GM18951 (cell line): ENCODE data around the gene CD200R1L.

ENCODE experiments used
- POLR2A ChIP-seq: IDR thresholded peaks from 4 replicates; pipeline ENCODE4 v1.6.1; 2011; ENCODE audit warnings: mild to moderate bottlenecking; ENCODE audit not compliant: insufficient read length, insufficient read depth; ENCODE audit errors: extremely low read depth
- in situ Hi-C: fragments of 300-500 bp; cut with MboI; formaldehyde crosslinking; loops from one replicate; pipeline ENCODE4 v1.12.0; 2022; ENCODE audit warnings: low sequenced_read_pairs, mixed read lengths, inconsistent platforms; ENCODE audit not compliant: unreplicated experiment

CD200R1L gene, protein sequence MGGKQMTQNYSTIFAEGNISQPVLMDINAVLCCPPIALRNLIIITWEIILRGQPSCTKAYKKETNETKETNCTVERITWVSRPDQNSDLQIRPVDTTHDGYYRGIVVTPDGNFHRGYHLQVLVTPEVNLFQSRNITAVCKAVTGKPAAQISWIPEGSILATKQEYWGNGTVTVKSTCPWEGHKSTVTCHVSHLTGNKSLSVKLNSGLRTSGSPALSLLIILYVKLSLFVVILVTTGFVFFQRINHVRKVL

DNA sequence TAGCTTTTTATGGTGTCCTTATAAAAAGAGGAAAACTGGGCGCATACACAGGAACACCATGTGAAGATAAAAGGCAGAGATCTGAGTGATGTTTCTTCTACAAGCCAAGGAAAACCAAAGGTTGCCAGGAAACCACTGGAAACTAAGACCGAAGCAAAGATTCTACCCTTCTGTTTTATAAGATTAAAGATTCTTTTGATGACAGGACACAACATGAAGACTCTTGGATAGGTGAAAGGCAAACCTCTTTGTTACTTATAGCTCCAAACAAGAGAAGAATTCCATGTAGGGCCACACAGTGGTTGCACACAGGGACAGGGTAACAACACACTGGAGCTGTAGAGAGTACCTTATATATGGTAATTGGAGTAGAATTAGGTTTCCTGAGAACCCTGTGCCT lies at the start of gene CD200R1L:
Gene CD200R1L (minus strand): TSS at position 101 of the 400 bp plus-strand sequence. CDS start 17,497 bp downstream, outside the sequence.
- in situ Hi-C loops: no loop called here
- TF ChIP-seq POLR2A: no peak

- TF ChIP-seq POLR2A: no peak
- in situ Hi-C loops: no loop called here
Observed at GRCh38 chr3:112894258-112894657, 47.6 kb upstream of the CD200R1L start.

GRCh38 chr3:112889357-112889756 lies 42.7 kb upstream of the CD200R1L start:
- no peak for TF ChIP-seq POLR2A
- in situ Hi-C loops: no loop called here

DNA sequence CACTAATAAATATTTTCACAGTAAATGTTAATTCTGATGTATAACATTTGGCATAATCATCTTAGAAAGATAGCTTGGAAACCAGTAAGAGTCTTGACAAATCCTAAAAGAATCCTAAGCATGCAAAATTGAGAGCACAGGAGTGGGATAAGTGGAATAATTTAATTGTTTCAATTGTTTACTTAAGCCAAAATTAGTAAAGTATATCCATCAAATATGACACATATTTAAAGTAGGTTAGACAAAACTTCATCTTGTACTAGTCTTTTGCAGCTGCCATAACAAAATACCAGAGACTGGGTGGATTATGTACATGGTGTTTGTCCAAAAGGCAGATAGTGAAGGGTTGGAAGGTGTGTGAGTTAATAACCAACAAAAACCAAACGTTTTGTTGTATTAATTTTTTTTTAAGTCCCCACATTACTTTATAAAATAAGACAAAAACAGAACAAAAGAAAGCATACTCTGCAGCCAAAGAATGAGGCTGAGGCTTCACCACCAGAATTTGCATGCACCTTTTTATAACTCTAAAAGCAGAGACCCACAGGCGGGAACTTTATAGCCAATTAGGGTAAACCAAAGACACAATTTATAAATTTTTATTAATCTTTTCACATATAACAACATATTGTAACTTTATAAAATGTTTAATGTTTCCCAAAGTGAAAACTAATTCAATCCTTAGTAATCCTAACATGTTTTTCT lies 41.9 kb upstream of the CD200R1L start:
- TF ChIP-seq POLR2A: no peak
- in situ Hi-C loops: no loop called here

DNA sequence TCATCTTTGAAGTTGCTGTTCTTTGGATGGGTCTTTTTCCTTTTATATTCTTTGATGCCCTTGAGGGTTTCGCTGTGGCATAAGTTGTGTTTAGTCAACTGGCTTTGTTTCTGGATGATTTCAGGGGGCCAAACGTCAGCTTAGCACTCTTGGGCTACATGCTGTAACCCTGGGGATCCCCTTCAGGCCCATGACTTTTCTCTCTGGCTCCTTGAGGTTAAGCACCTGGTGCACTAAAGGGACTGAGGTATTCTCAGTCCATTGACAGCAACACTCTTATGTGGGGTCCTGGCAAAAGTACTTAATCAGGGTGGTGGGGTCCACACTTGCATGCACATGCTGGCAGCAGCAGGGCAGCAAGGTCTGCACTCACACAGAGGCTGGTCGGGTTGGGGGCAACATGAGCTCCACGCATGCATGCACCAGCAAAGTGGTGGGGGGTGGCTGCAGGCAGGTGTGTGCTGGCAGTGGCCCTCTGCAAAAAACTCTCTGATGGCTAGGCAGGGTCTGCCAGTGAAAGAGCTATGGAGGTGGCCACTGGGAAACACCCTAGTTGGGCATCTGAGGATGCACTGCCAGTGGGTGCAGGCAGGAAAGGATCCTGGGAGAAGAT lies 38.1 kb upstream of the CD200R1L start:
- in situ Hi-C loops: no loop called here

DNA sequence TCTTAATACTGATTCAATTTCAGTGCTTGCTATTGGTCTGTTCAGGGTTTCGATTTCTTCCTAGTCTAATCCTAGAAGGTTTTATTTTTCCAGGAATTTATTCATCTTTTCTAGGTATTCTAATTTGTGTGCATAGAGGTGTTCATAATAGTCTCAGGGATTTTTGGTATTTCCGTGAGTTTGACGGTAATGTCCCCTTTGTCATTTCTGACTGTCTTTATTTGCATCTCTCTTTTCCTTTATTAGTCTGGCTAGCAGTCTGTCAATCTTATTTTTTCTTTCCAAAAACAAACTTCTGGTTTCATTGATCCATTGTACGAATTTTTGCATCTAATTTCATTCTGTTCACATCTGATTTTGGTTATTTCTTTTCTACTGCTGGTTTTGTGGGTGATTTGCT lies 35.2 kb upstream of the CD200R1L start:
- in situ Hi-C loops: no loop called here
- no peak for TF ChIP-seq POLR2A

More for the DNA sequence above, 38.1 kb upstream of the CD200R1L start:
- no peak for TF ChIP-seq POLR2A

DNA sequence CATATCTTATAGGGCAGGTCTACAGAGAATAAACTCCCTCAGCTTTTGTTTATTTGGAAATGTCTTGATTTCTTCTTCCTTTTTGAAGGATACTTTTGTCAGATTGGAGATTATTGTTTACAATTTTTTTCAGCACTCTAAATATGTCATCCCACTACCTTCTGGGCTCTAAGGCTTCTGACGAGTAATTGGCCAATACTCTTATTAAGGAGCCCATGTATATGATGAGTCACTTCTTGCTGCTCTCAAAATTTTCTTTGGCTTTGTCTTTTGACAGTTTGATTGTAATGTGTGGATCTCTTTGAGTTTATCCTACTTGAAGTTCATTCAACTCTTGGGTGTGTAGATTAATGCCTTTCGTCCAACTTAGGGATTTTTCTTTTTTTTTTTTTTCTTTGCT lies 28.9 kb upstream of the CD200R1L start:
- in situ Hi-C loops: no loop called here
- no peak for TF ChIP-seq POLR2A

DNA sequence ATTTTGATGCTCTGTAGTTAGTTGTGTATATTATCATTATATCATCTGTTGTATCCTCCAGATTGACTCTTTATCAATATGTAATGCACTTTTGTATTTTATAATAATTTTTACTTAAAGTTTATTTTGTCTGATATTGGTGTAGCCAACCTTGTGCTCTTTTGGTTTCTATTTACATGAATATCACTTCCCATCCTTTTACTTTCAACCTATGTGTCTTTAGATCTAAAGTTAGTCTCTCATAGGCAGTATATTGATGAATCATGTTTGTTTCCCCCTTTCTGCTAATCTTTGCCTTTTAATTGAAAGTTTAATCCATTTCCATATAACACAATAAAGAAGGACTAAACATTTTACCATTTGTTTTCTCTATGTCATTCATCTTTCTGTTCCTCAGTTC lies 28.1 kb upstream of the CD200R1L start:
- no peak for TF ChIP-seq POLR2A
- in situ Hi-C loops: no loop called here

- no peak for TF ChIP-seq POLR2A
- in situ Hi-C loops: no loop called here
Observed at GRCh38 chr3:112873632-112874031, 27.0 kb upstream of the CD200R1L start.

GRCh38 chr3:112871735-112872134 lies 25.1 kb upstream of the CD200R1L start:
- no peak for TF ChIP-seq POLR2A
- in situ Hi-C loops: no loop called here

DNA sequence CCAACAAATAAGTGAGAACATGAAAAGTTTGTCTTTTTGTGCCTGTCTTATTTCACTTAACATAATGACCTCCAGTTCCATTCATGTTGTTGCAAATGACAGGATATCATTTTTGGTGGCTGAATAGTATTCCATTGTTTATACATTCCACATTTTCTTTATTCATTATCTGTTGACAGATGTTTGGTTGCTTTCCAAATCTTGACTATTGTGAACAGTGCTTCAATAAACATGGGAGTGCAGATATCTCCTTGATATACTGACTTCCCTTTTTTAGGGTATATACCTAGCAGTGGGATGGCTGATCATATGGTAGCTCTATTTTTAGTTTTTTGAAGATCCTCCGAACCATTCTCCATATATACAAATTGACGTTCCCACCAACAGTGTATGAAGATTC lies 19.1 kb upstream of the CD200R1L start:
- in situ Hi-C loops: no loop called here

DNA sequence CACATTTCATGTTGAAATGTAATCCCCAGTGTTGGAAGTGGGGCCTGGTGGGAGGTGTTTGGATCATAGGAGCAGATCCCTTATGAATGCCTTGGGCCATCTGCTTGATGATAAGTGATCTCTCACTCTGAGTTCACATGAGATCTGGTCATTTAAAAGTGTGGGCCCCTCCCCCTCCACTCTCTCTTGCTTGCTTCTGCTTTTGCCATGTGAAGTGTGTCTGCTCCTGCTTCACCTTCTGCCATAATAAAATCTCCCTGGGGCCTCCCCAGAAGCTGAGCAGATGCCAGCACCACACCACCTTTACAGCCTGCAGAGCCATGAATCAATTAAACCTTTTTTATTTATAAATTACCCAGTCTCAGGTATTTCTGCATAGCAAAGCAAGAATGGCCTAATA lies 14.2 kb upstream of the CD200R1L start:
- TF ChIP-seq POLR2A: no peak
- in situ Hi-C loops: no loop called here

More for the DNA sequence above, 19.1 kb upstream of the CD200R1L start:
- TF ChIP-seq POLR2A: no peak

- no peak for TF ChIP-seq POLR2A
- in situ Hi-C loops: no loop called here
Observed at GRCh38 chr3:112858410-112859069, 11.9 kb upstream of the CD200R1L start.
